Activated B cell treated with CpG ODN at 0.5 μM for 24 hours (primary cell): ENCODE data around the gene COL18A1. TPM values are rescaled to one million over a fixed set of nuclear protein-coding genes. Genes with fewer than 3 reads are reported as not detected.

Experiments used
- ATAC-seq: fragments of 200-7000 bp; cut with Tn5 transposase; one replicate; pipeline ENCODE4 v1.10.0; 2021; ENCODE audit warnings: low read depth, mild to moderate bottlenecking, moderate library complexity
- CTCF ChIA-PET: fragments of 350-600 bp; sonication (Branson Sonifier 250); formaldehyde crosslinking; loops from one replicate; lab custom pipeline; 2021; ENCODE audit warnings: antibody characterized with exemption; lab: Charles Lee
- POLR2A ChIA-PET: fragments of 350-600 bp; sonication (Branson Sonifier 250); formaldehyde crosslinking; loops from one replicate; lab custom pipeline; 2021; ENCODE audit warnings: antibody characterized with exemption; lab: Charles Lee
- DNase-seq: peaks from one replicate; pipeline ENCODE4 v3.0.0; 2022
- H3K27ac Mint-ChIP-seq: one replicate; pipeline ENCODE4 v1.8.0; 2020; ENCODE audit warnings: mixed read lengths
- H3K27me3 Mint-ChIP-seq: one replicate; pipeline ENCODE4 v1.8.0; 2021; ENCODE audit warnings: mixed read lengths
- H3K36me3 Mint-ChIP-seq: one replicate; pipeline ENCODE4 v1.8.0; 2021; ENCODE audit warnings: low read depth, mixed read lengths
- H3K4me1 Mint-ChIP-seq: one replicate; pipeline ENCODE4 v1.8.0; 2021; ENCODE audit warnings: mixed read lengths
- H3K4me3 Mint-ChIP-seq: one replicate; pipeline ENCODE4 v1.8.0; 2020; ENCODE audit warnings: mild to moderate bottlenecking, mixed read lengths
- H3K9me3 Mint-ChIP-seq: one replicate; pipeline ENCODE4 v1.8.0; 2020; ENCODE audit warnings: mixed read lengths
- CTCF ChIP-seq: fragments of 200-600 bp; IDR thresholded peaks from one replicate; pipeline ENCODE4 v1.8.0; 2022; ENCODE audit warnings: antibody characterized with exemption, mild to moderate bottlenecking
- intact Hi-C: fragments of 100-400 bp; cut with micrococcal nuclease; formaldehyde crosslinking; loops from one replicate; pipeline ENCODE4 v1.15.1; 2024
- total RNA-seq: library from RNA; stranded (reverse); gene quantifications from 2 replicates; pipeline ENCODE4 v1.2.3, GENCODE V29; 2022

Gene COL18A1
- total RNA-seq, 1 donor from 2014 or later: 1.6 TPM

DNA sequence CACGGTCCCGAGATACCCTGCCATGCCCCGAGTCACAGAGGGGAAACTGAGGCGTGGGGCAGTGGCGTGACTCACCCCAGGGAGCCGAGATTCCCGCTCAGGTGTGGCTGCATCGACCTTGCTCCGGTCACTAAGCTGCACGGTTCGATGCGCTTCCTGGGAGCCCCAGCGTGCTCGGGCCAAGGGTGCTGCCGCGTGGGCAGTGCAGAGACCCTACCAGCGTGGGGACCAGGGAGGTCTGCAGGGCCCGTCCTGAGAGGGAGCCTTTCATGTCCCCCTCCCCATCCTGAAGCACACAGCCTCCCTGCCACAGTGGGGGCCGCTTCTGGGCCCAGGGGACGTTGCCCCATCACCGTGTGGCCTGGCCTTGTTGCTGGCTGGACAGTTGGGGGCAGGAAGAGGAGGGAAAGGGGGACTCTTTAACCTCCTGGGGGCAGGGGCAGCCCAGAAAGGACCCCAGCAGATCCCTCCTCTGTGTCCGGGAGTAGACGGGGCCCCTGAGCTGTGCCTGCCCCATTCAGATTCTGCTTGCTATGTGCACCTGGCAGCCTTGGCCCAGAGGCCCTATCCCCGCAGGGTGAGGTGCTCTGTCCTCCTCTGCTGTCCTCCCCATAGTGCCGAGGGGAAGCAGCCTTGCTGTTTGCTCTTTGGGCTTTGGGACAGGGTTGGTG, 52.3 kb downstream of the COL18A1 start:
- Mint-ChIP-seq H3K9me3 (peaks cover 13% of the 10 kb centered on the region), H3K27me3 (peaks cover 5% of the 10 kb centered on the region), H3K4me1 (no peaks in the 10 kb centered on the region), H3K36me3 (no peaks in the 10 kb centered on the region), H3K27ac (no peak overlapping the region), H3K4me3 (no peak overlapping the region)
- ATAC-seq: no peak
- no peak for TF ChIP-seq CTCF
- intact Hi-C loops: no loop called here
- CTCF ChIA-PET: no interaction called here
- DNase-seq: no peak
- POLR2A ChIA-PET: interaction anchor here (0.7 kb wide), 1 partner anchor 902 kb away, joined by 3 read pairs; no protein-coding TSS in a partner anchor

GRCh38 chr21:45457832-45458172, 52.8 kb downstream of the COL18A1 start:
- Mint-ChIP-seq H3K36me3 (no peaks in the 10 kb centered on the region), H3K27me3 (peaks cover 5% of the 10 kb centered on the region), H3K4me3 (no peak overlapping the region), H3K9me3 (peaks cover 18% of the 10 kb centered on the region), H3K27ac (no peak overlapping the region), H3K4me1 (no peaks in the 10 kb centered on the region)
- TF ChIP-seq CTCF: no peak
- DNase-seq (no peak), ATAC-seq (no peak)
- CTCF ChIA-PET: no interaction called here
- intact Hi-C loops: no loop called here
- POLR2A ChIA-PET: no interaction called here

- H3K36me3 Mint-ChIP-seq: no peaks in the 10 kb centered on the region
- peaks cover 8% of the 10 kb centered on the region for H3K27me3 Mint-ChIP-seq
- intact Hi-C loops: no loop called here
- no peak for TF ChIP-seq CTCF
- ChIA-PET POLR2A (no interaction called here), CTCF (no interaction called here)
- H3K27ac Mint-ChIP-seq: no peak overlapping the region
- H3K4me1 Mint-ChIP-seq: no peaks in the 10 kb centered on the region
- DNase-seq (no peak), ATAC-seq (no peak)
- H3K4me3 Mint-ChIP-seq: no peak overlapping the region
- H3K9me3 Mint-ChIP-seq: peaks cover 16% of the 10 kb centered on the region
These were observed 53.6 kb downstream of the COL18A1 start for GRCh38 chr21:45458281-45459170.

DNA sequence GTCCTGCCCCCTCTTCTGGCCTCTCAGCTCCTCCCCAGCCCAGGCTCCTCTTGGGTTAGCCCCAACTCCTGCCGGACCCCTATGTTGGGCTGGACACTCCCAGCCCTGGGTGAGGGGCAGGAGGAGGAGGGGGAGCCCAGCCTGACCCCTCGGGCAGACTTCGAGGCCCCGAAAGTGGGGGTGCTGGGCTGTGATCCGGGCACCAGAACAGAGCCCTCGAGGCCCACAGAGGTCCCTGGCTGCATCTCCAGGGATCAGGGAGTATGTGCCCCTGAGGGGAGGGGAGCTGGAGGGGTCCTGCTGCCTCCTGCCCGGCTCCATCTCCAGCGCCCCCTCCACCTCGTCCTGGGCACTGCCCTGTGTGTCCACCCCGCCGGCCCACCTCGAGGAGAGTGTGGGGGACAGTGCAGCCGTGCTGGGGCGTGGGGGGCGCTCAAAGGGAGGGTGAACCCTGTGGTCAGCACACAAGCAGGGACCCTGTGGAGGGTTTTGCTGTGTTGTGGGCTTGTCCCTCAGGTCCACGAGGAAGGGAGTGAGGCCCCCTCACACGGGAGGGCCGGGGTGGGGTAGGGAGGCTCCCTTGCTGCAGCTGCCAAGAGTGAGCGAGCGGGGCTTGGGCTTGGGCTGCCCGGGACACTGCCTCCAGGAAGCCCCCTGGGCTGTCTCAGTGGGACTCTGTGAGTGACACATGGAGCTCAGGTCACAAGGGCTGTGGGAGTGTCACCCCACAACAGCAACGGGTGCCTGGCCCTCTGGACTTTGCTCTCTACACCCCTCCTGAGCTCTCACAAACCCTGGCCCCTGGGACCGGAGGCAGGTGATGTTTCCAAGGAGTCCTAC, 54.4 kb downstream of the COL18A1 start:
- DNase-seq: no peak
- H3K9me3 Mint-ChIP-seq: peaks cover 16% of the 10 kb centered on the region

More for the DNA sequence above, 54.4 kb downstream of the COL18A1 start:
- Mint-ChIP-seq H3K27ac (no peak overlapping the region), H3K4me1 (peaks cover 2% of the 10 kb centered on the region), H3K4me3 (no peak overlapping the region), H3K27me3 (peaks cover 8% of the 10 kb centered on the region), H3K36me3 (no peaks in the 10 kb centered on the region)
- ATAC-seq: no peak
- POLR2A ChIA-PET: no interaction called here
- no peak for TF ChIP-seq CTCF
- intact Hi-C loops: no loop called here
- CTCF ChIA-PET: no interaction called here
